Skeletal muscle tissue (tissue), 4 donors: ENCODE data around the gene SMAD3. TPM values are rescaled to one million over a fixed set of nuclear protein-coding genes. Genes with fewer than 3 reads are reported as not detected.

Experiments used
- H3K27ac ChIP-seq: one replicate; pipeline ENCODE4 v1.7.0; 2013; ENCODE audit warnings: mild to moderate bottlenecking, low read depth, low read length, inconsistent platforms
- H3K27me3 ChIP-seq, 3 donors: one replicate each; pipeline ENCODE4 v1.7.0; 2013; ENCODE audit warnings: low read length in 3 of 3; ENCODE audit not compliant: control insufficient read depth in 3 of 3, insufficient read depth in 3 of 3
- H3K36me3 ChIP-seq, 3 donors: one replicate each; pipeline ENCODE4 v1.7.0; 2013; ENCODE audit warnings: low read length in 3 of 3; ENCODE audit not compliant: control insufficient read depth in 3 of 3, insufficient read depth in 3 of 3
- H3K4me1 ChIP-seq, 3 donors: one replicate each; pipeline ENCODE4 v1.7.0; 2013; ENCODE audit warnings: low read length in 3 of 3, mild to moderate bottlenecking in 3 of 3; ENCODE audit not compliant: control insufficient read depth in 3 of 3, insufficient read depth in 3 of 3
- H3K4me3 ChIP-seq, 3 donors: one replicate each; pipeline ENCODE4 v1.7.0; 2013; ENCODE audit warnings: low read length in 3 of 3
- H3K9ac ChIP-seq, 3 donors: one replicate each; pipeline ENCODE4 v1.7.0; 2013; ENCODE audit warnings: low read length in 3 of 3, mild to moderate bottlenecking in 3 of 3, moderate library complexity in 2 of 3, low read depth in 1 of 3
- H3K9me3 ChIP-seq, 3 donors: one replicate each; pipeline ENCODE4 v1.7.0; 2013; ENCODE audit warnings: low read length in 3 of 3; ENCODE audit not compliant: control insufficient read depth in 3 of 3
- total RNA-seq: library from RNA; depleted of rRNA; stranded (reverse); fragments of >200 nt; gene quantifications from one replicate; pipeline ENCODE4 v1.2.3, GENCODE V29; 2014
- donor health status: Osteomylitis.

Gene SMAD3
- total RNA-seq, 1 donor from 2014 or later = 17.2 TPM

DNA sequence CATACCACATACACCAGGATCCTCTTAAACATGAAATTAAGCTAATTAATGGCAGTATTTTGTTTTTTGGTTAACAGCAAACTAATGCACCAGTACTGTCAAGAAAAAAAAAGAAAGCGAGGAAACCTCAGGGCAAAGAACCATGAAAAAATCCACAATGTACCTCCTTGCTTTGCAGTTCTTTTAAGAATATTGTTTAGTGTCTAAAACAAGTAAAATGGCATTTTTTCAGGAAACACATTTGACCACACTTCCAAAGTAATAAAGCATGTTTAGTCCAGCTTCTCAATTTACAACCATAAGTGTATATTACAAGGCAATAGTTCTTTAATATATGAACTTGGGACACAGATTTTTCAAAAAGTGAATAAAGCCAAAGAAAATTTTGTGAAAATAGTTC, 162.4 kb downstream of the SMAD3 start:
- H3K27ac ChIP-seq = no peak overlapping the region
- peaks cover 7 to 13% (median 12%) of the 10 kb centered on the region in 3 donors for H3K36me3 ChIP-seq
- H3K9ac ChIP-seq = no peak overlapping the region
- no peak overlapping the region for H3K4me3 ChIP-seq
- no peaks in the 10 kb centered on the region for H3K9me3 ChIP-seq
- H3K27me3 ChIP-seq = no peaks in the 10 kb centered on the region
- H3K4me1 ChIP-seq = no peaks in the 10 kb centered on the region

GRCh38 chr15:67228286-67228685, 162.9 kb downstream of the SMAD3 start:
- no peaks in the 10 kb centered on the region for H3K4me1 ChIP-seq
- H3K36me3 ChIP-seq = peaks cover 7 to 13% (median 12%) of the 10 kb centered on the region in 3 donors
- no peak overlapping the region for H3K27ac ChIP-seq
- H3K9me3 ChIP-seq = no peaks in the 10 kb centered on the region
- no peak overlapping the region for H3K4me3 ChIP-seq
- H3K27me3 ChIP-seq = no peaks in the 10 kb centered on the region
- H3K9ac ChIP-seq = no peak overlapping the region

DNA sequence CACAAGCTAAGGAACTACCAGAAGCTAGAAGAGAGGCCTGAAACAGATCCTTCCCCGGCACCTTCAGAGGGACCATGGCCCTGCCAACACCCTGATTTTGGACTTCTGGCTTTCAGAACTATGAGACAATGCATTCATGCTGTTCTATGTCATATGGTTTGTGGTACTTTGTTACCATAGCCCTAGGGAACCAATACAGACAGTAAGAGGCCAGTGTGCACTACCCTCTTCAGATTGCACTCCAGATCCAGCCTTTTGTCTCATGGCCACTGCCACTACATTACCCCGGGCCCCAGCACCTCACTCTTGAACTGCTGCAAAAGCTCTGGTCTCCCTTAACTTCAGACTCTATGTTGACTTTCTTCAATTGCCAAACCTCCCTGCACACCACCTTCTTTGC, 165.1 kb downstream of the SMAD3 start:
- no peak overlapping the region for H3K4me3 ChIP-seq
- H3K36me3 ChIP-seq = peaks cover 7 to 18% (median 12%) of the 10 kb centered on the region in 3 donors
- no peaks in the 10 kb centered on the region for H3K4me1 ChIP-seq
- no peak overlapping the region for H3K9ac ChIP-seq
- no peak overlapping the region for H3K27ac ChIP-seq
- no peaks in the 10 kb centered on the region for H3K9me3 ChIP-seq
- H3K27me3 ChIP-seq = no peaks in the 10 kb centered on the region

- Histone ChIP-seq H3K27ac (no peak overlapping the region), H3K36me3 (peaks cover 7 to 19% (median 12%) of the 10 kb centered on the region in 3 donors), H3K27me3 (no peaks in the 10 kb centered on the region), H3K9ac (no peak overlapping the region), H3K4me1 (no peaks in the 10 kb centered on the region), H3K4me3 (no peak overlapping the region), H3K9me3 (no peaks in the 10 kb centered on the region)
Measured at GRCh38 chr15:67232591-67232990, 167.2 kb downstream of the SMAD3 start.

GRCh38 chr15:67240235-67241131, 175.1 kb downstream of the SMAD3 start:
- Histone ChIP-seq H3K4me3 (no peak overlapping the region), H3K27me3 (no peaks in the 10 kb centered on the region), H3K9me3 (no peaks in the 10 kb centered on the region), H3K27ac (peak overlapping the region; percentile 8), H3K9ac (peak overlapping the region in 1 of 3 donors; percentile 10), H3K4me1 (peaks cover 15 to 34% (median 21%) of the 10 kb centered on the region in 3 donors), H3K36me3 (peaks cover 0 to 1% (median 0%) of the 10 kb centered on the region in 3 donors)

DNA sequence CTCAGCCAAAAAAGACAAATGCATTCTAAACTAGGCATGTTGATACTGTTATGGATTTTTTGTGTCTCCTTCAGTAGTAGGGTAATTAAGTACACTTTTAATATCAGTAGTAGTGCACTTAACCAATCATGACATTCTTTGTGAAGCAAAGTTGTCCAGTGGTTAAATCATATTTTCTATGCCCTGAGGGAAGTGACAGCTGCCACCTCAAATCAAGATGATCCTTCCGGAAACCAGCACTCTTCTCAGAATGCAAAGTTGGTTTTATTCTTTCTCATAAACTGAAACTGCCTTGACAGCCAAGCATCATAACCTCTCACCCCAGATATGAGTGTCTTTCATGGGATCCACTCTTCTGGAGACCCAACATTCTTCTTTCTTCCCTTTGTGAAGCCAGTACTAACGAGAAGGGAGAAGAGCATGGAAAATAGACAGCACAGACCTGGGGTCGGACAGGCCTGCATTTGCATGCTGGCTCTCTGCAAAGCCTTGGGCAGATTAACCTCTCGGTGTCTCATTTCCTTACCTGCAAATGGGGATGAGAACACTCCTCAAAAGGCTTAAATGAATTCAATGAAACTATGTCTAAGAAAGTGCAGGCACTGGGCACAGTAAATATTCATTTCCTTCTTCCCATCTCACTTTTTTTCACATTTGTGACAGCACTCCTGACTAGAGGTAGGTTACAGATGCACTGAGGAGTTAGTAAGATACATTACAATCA, 175.9 kb downstream of the SMAD3 start:
- Histone ChIP-seq H3K9me3 (no peaks in the 10 kb centered on the region), H3K27ac (peak overlapping the region; percentile 8), H3K4me3 (peak overlapping the region in 1 of 3 donors; percentile 1), H3K36me3 (no peaks in the 10 kb centered on the region), H3K4me1 (peaks cover 15 to 34% (median 21%) of the 10 kb centered on the region in 3 donors), H3K9ac (no peak overlapping the region), H3K27me3 (no peaks in the 10 kb centered on the region)

DNA sequence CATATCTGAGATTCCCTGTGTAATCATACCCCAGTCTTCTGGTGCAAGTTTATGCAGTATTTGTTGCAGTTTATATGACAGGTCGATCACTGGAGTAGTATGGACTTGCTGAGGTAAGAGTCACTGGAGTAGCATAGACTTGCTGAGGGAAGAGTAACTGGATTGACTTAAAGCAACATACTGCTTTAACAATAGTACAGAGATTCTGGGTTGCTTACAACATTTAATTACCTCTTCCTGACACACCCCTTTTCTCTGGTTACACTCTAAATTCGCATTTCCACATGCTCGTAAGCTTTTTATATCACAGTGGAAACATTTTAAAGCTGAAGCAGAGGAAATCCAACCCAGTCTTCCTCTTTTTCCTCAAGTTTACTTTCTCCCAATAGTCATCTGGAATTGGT, 177.3 kb downstream of the SMAD3 start:
- Histone ChIP-seq H3K4me1 (peaks cover 15 to 34% (median 21%) of the 10 kb centered on the region in 3 donors), H3K9ac (peak overlapping the region in 2 of 3 donors; percentile 20 to 57), H3K36me3 (no peaks in the 10 kb centered on the region), H3K9me3 (no peaks in the 10 kb centered on the region), H3K27me3 (no peaks in the 10 kb centered on the region), H3K4me3 (peak overlapping the region in 2 of 3 donors; percentile 27 to 38), H3K27ac (peak overlapping the region; percentile 55)

Other genes with a start within 250 kb of the SMAD3 start
- gene AAGAB, start 189.1 kb downstream of the SMAD3 start, total RNA-seq = 13.6 TPM
- 3.1 TPM for gene IQCH, start 189.2 kb downstream of the SMAD3 start, total RNA-seq